Measurements from ENCODE around the gene EXOC3L1. TPM values are rescaled to one million over a fixed set of nuclear protein-coding genes. Genes with fewer than 3 reads are reported as not detected.

The EXOC3L1 gene
- total RNA-seq, 1 experiment from 2014 or later: 0.61 TPM

DNA sequence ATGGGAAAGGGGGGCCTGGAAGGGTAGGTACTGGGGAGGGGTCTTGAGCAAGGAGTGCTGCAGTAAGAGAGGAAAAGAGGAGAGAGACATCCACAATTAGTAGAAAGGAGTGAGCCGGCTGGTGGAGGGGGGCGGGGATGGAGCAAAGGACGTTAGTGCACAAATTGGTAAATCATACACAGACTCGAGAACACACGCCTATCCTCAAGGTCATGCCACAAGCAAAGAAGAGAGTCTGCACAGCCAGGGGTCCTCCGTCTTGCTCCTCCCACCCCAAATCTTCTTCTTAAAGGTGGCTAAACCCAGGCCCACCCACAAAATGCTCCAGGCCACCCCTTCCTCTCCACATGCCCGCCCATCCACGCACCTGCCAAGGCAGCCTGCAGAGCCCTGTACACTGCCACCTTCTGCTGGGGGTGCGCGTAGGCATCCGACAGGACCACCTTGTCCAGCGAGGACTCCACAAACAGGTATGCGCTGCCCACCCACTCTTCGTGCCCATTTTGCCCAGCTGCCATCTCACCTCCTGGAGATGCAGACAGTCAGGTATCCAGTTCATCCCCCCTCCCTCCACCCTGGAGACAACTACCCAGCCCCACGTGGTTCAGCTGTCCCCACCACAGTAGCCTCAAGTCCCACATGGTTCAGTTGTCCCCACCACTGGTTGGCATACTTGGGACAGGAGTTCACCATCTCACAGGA, 33.6 kb downstream of the EXOC3L1 start:
- intact Hi-C loops (cut with micrococcal nuclease; ENCODE audit: unreplicated experiment): no loop called here
- TF ChIP-seq, protein P1, sequence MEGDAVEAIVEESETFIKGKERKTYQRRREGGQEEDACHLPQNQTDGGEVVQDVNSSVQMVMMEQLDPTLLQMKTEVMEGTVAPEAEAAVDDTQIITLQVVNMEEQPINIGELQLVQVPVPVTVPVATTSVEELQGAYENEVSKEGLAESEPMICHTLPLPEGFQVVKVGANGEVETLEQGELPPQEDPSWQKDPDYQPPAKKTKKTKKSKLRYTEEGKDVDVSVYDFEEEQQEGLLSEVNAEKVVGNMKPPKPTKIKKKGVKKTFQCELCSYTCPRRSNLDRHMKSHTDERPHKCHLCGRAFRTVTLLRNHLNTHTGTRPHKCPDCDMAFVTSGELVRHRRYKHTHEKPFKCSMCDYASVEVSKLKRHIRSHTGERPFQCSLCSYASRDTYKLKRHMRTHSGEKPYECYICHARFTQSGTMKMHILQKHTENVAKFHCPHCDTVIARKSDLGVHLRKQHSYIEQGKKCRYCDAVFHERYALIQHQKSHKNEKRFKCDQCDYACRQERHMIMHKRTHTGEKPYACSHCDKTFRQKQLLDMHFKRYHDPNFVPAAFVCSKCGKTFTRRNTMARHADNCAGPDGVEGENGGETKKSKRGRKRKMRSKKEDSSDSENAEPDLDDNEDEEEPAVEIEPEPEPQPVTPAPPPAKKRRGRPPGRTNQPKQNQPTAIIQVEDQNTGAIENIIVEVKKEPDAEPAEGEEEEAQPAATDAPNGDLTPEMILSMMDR (IDR thresholded peaks at IDR 0.05; ENCODE audit: insufficient read depth in 1 of 2, low read depth in 1 of 2, low read length in 1 of 2, severe bottlenecking in 1 of 2, unreplicated experiment in 1 of 2): no peak
- Mint-ChIP-seq H3K4me1 (ENCODE audit: low read depth, unreplicated experiment) (peaks cover 6% of the 10 kb centered on the region), H3K36me3 (ENCODE audit: insufficient read depth, unreplicated experiment) (peaks cover 14% of the 10 kb centered on the region), H3K4me3 (ENCODE audit: unreplicated experiment) (no peak overlapping the region), H3K27me3 (ENCODE audit: insufficient read depth, unreplicated experiment) (no peaks in the 10 kb centered on the region), H3K27ac (ENCODE audit: unreplicated experiment) (no peak overlapping the region), H3K9me3 (ENCODE audit: unreplicated experiment) (no peaks in the 10 kb centered on the region)
- Histone ChIP-seq H3K4me3 (ENCODE audit: low read depth, low read length) (no peak overlapping the region), H3K36me3 (ENCODE audit: control insufficient read depth, insufficient read depth, low read length) (no peaks in the 10 kb centered on the region), H3K9me3 (no peaks in the 10 kb centered on the region), H3K27me3 (replicated peaks; ENCODE audit: control insufficient read depth, insufficient read depth, low read length) (no peaks in the 10 kb centered on the region), H3K4me1 (peaks cover 4% of the 10 kb centered on the region)
- no TSS peak for BruUV-seq (replicated peaks)
- DNase-seq: peak in 1 of 2 experiments; percentile 35
- ChIA-PET CTCF (interaction anchor here (0.6 to 1.9 kb wide), 7 partner anchors 15 to 196 kb away, joined by 3 to 57 read pairs (median 8); partner anchors contain the start of genes CES3, FHOD1 and PHAF1), POLR2A (no interaction called here)

DNA sequence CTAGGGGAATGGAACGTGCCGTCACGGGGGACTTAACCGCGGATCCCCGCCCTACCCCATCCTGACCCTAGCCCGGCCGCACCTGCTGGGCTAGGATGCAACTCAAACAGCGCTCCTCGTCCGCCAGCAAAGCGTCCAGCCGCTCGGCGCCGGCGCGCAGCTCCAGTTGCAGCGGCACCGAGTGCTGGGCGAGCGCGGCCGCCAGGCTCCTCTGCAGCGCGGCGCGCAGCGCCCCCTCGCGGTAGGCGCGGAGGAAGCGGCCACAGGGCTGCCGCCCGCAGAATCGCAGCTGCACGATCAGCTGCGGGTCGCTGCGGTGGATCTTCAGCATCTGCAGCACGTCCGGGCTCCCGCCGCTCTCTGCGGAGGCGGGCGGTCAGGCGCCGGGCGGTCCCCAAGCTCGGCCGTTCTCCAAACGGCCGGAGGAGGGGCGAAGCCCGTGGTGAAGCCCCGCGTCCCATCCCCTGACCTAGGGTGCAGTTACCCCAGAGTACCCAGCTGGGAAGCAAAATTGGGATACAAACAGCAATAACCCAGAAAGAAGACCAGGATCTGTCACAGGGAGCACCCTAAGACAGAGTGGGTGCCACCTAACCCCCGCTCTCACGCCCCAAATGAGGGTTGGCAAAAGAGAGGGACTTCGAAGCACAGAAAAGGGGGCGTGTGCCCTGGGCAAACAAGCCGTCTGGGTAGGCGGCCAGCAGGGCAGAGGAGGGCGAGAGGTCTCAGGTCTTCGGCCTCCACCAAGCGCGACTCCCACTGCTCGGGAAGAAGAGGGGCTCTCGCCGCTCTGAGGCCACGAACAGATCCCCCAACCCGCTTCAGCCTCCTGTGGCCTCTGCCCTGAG, 34.4 kb downstream of the EXOC3L1 start:
- Mint-ChIP-seq H3K4me3 (ENCODE audit: unreplicated experiment) (no peak overlapping the region), H3K36me3 (ENCODE audit: insufficient read depth, unreplicated experiment) (peaks cover 16% of the 10 kb centered on the region), H3K27me3 (ENCODE audit: insufficient read depth, unreplicated experiment) (no peaks in the 10 kb centered on the region), H3K27ac (ENCODE audit: unreplicated experiment) (no peak overlapping the region), H3K4me1 (ENCODE audit: low read depth, unreplicated experiment) (peaks cover 6% of the 10 kb centered on the region), H3K9me3 (ENCODE audit: unreplicated experiment) (no peaks in the 10 kb centered on the region)
- intact Hi-C loops (cut with micrococcal nuclease; ENCODE audit: unreplicated experiment): loop anchor here (1.0 kb wide), 1 partner anchor 137 kb away; no protein-coding TSS in a partner anchor
- ChIA-PET POLR2A (interaction anchor here (1.0 to 1.1 kb wide), 2 partner anchors 15 to 138 kb away, joined by 4 to 6 read pairs; partner anchors contain the start of gene NOL3), CTCF (interaction anchor here (0.5 to 1.5 kb wide), 30 partner anchors 10 to 282 kb away, joined by 3 to 57 read pairs (median 4); partner anchors contain the start of genes CBFB, CES3, FHOD1 and MATCAP1)
- Histone ChIP-seq H3K36me3 (ENCODE audit: control insufficient read depth, insufficient read depth, low read length) (no peaks in the 10 kb centered on the region), H3K4me1 (peaks cover 4% of the 10 kb centered on the region), H3K4me3 (ENCODE audit: low read depth, low read length) (no peak overlapping the region; the same call in 1 of the 2 replicates), H3K27me3 (replicated peaks; ENCODE audit: control insufficient read depth, insufficient read depth, low read length) (no peaks in the 10 kb centered on the region), H3K9me3 (no peaks in the 10 kb centered on the region)
- TF ChIP-seq, protein P1 (IDR thresholded peaks at IDR 0.05; ENCODE audit: insufficient read depth in 1 of 2, low read depth in 1 of 2, low read length in 1 of 2, severe bottlenecking in 1 of 2, unreplicated experiment in 1 of 2): peak; percentile 86 to 92
- peak; percentile 51 to 87 for DNase-seq
- no TSS peak for BruUV-seq (replicated peaks)

All from Caco-2 (cell line).